HepG2 (cell line): ENCODE data around the gene LCE1B. TPM values are rescaled to one million over a fixed set of nuclear protein-coding genes. Genes with fewer than 3 reads are reported as not detected.

ENCODE experiments used
- ATAC-seq: fragments of 200-7000 bp; cut with Tn5 transposase; 3 replicates; pipeline ENCODE4 v1.9.1; 2020; ENCODE audit warnings: mild to moderate bottlenecking, moderate library complexity
- BruUV-seq: library from RNA; stranded (reverse); fragments of 400-500 nt; replicated peaks from 2 replicates; lab custom pipeline; 2021; lab: Mats Ljungman, UMichigan
- CTCF ChIA-PET: fragments of 300-600 bp; formaldehyde crosslinking; extraction: SDS; loops from one replicate; lab custom pipeline; 2021; ENCODE audit warnings: low total read pairs, inconsistent platforms, low intra/inter-chr PET ratio; lab: Yijun Ruan, JAX
- POLR2A ChIA-PET: fragments of 350-600 bp; sonication (Branson Sonifier 250); formaldehyde crosslinking; loops from one replicate; lab custom pipeline; 2020; ENCODE audit warnings: antibody characterized with exemption, inconsistent platforms; lab: Yijun Ruan, JAX
- DNase-seq: peaks from one replicate; pipeline ENCODE4 v3.0.0-alpha.2; 2015; ENCODE audit warnings: low spot score
- FAIRE-seq: peaks from 3 replicates; lab custom pipeline; 2011; peaks lifted over from hg19 to GRCh38; lab: Jason Lieb, UNC
- H2AFZ ChIP-seq: one replicate; pipeline ENCODE4 v1.6.1; 2011; ENCODE audit warnings: low read length, inconsistent platforms
- H3K27ac ChIP-seq: fragments of 300-600 bp; 3 replicates; pipeline ENCODE4 v1.8.0; 2011; ENCODE audit warnings: mixed run types, mild to moderate bottlenecking, mixed read lengths, low read length, inconsistent platforms; ENCODE audit not compliant: insufficient read depth; ENCODE audit errors: extremely low read length
- H3K27me3 ChIP-seq, 2 experiments: fragments of 200-600 bp in 1 of 2; 2 replicates in 1 of 2; 3 replicates in 1 of 2; pipeline versions ENCODE4 v1.6.0 to v1.8.0; 2011; ENCODE audit warnings: low read length in 2 of 2, mild to moderate bottlenecking in 2 of 2, moderate library complexity in 2 of 2, inconsistent platforms in 1 of 2; ENCODE audit not compliant: insufficient read depth in 2 of 2, control insufficient read depth in 1 of 2
- H3K36me3 ChIP-seq, 2 experiments: fragments of 200-600 bp in 1 of 2; replicated peaks in 1 of 2; 2 replicates in 1 of 2; 3 replicates in 1 of 2; pipeline versions ENCODE4 v1.5.1 to v1.8.0; 2011; ENCODE audit warnings: low read length in 2 of 2, inconsistent platforms in 1 of 2; ENCODE audit not compliant: insufficient read depth in 2 of 2, control insufficient read depth in 1 of 2
- H3K4me1 ChIP-seq: 2 replicates; pipeline ENCODE4 v1.5.1; 2012; ENCODE audit warnings: low read length, inconsistent platforms; ENCODE audit not compliant: insufficient read depth
- H3K4me2 ChIP-seq: 2 replicates; pipeline ENCODE4 v1.6.0; 2011; ENCODE audit warnings: low read depth, low read length, inconsistent platforms
- H3K4me3 ChIP-seq, 3 experiments: fragments of 200-600 bp in 1 of 3; sonication (generic), shearing (Covaris generic) in 1 of 3; replicated peaks in 1 of 3; 2 replicates each; pipeline ENCODE4 v1.5.1; 2011 to 2016; ENCODE audit warnings: low read length in 3 of 3, inconsistent platforms in 2 of 3, low read depth in 2 of 3, mild to moderate bottlenecking in 2 of 3, control low read depth in 1 of 3, mixed read lengths in 1 of 3; ENCODE audit not compliant: insufficient read depth in 1 of 3
- H3K79me2 ChIP-seq: one replicate; pipeline ENCODE4 v1.6.1; 2011; ENCODE audit warnings: low read length, inconsistent platforms; ENCODE audit not compliant: insufficient read depth
- H3K9ac ChIP-seq: 2 replicates; pipeline ENCODE4 v1.6.0; 2011; ENCODE audit warnings: mild to moderate bottlenecking, low read depth, low read length, inconsistent platforms; ENCODE audit not compliant: insufficient read depth
- H3K9me3 ChIP-seq: 2 replicates; pipeline ENCODE4 v1.5.1; 2012; ENCODE audit warnings: mild to moderate bottlenecking, low read length
- H4K20me1 ChIP-seq: 2 replicates; pipeline ENCODE4 v1.6.0; 2011; ENCODE audit warnings: inconsistent platforms, mild to moderate bottlenecking, low read length, moderate library complexity; ENCODE audit not compliant: insufficient read depth
- MAF1 ChIP-seq: sonication (generic); formaldehyde crosslinking; IDR thresholded peaks from 2 replicates; pipeline ENCODE4 v1.5.0; 2020; ENCODE audit warnings: missing genetic modification reagents, borderline replicate concordance
- SIN3A ChIP-seq: IDR thresholded peaks from 2 replicates; pipeline ENCODE4 v1.6.1; 2011; ENCODE audit warnings: low read depth, mild to moderate bottlenecking, control low read depth, low read length, borderline replicate concordance
- ZNF546 ChIP-seq: sonication (generic); formaldehyde crosslinking; conservative IDR thresholded peaks from 2 replicates; pipeline ENCODE4 v1.8.1; 2023; ENCODE audit warnings: mild to moderate bottlenecking, missing genetic modification reagents
- WGBS: methylation state at CpG from one replicate; pipeline ENCODE4 v1.1.6; 2017; ENCODE audit warnings: low lambda C conversion rate; 5-methylcytosine and 5-hydroxymethylcytosine counted together
- in situ Hi-C: cut with HindIII; loops from 2 replicates; pipeline ENCODE4 v1.10.0; 2017; ENCODE audit warnings: low pct_unique_long_range_greater_than_20kb; ENCODE audit not compliant: extremely low pct_ligation_motif_present
- intact Hi-C: fragments of 100-400 bp; cut with micrococcal nuclease; formaldehyde crosslinking; loops from one replicate; pipeline ENCODE4 v1.10.0; 2022; ENCODE audit not compliant: unreplicated experiment
- polyA plus RNA-seq, 8 experiments: library from polyadenylated mRNA; depleted of rRNA in 3 of 8; stranded (reverse) in 7 of 8; unstranded in 1 of 8; fragments of >200 nt; fragmentation: Illumina TruSeq in 4 of 8; extraction: Trizol in 4 of 8; gene quantifications; 2 replicates each; pipeline versions ENCODE4 v1.2.1 to v1.2.3, GENCODE V29; 2011 to 2016; ENCODE audit warnings: low read depth in 4 of 8, missing spikeins in 1 of 8, mixed read lengths in 1 of 8; ENCODE audit not compliant: insufficient read depth in 1 of 8
- total RNA-seq, 5 experiments: library from RNA; depleted of rRNA; stranded (reverse); fragments of >200 nt; fragmentation: Illumina TruSeq; extraction: Trizol; gene quantifications; 2 replicates each; pipeline ENCODE4 v1.2.3, GENCODE V29; 2016; ENCODE audit warnings: low read depth in 1 of 5
- TF ChIP-seq, protein P1 (sequence below): sonication (generic); formaldehyde crosslinking; IDR thresholded peaks from 2 replicates; pipeline ENCODE4 v1.5.0; 2020; ENCODE audit warnings: mild to moderate bottlenecking, missing genetic modification reagents, borderline replicate concordance
- TF ChIP-seq, protein P2 (sequence below): IDR thresholded peaks from 2 replicates; pipeline ENCODE4 v1.6.1; 2016; ENCODE audit warnings: missing genetic modification reagents, missing compliant biosample characterization

The LCE1B gene
- total and polyA plus RNA-seq, 2 of the 13 experiments (the other 11 are each of a cell fraction or from before 2014, with no cell fraction given) = not detected

DNA sequence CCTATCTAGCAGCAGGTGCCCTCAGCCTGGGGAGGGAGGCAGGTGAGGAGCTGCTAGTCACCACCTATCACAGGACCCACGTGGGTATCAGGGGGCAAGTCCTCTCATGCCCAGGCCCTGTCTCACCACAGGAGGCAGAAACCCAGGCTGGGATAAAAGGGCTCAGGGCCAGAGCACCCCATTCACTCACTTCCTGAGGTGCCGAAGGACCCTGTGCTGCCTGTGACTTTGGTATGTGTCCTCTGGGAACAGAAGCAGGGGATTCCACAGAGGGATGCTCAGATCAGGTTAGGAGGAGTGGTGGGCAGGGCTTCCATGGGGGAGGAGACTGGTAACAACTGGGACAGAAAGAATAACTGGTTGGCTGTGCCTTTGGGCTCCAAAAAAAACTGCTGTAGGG lies 25.7 kb upstream of the LCE1B start, which contains the start of gene LCE1E:
Gene LCE1E, plus strand, starts transcription at position 181 of the 400 bp plus-strand sequence. CDS start 1,043 bp downstream, outside the sequence.
- no TSS peak for BruUV-seq
- TF ChIP-seq, protein P1, sequence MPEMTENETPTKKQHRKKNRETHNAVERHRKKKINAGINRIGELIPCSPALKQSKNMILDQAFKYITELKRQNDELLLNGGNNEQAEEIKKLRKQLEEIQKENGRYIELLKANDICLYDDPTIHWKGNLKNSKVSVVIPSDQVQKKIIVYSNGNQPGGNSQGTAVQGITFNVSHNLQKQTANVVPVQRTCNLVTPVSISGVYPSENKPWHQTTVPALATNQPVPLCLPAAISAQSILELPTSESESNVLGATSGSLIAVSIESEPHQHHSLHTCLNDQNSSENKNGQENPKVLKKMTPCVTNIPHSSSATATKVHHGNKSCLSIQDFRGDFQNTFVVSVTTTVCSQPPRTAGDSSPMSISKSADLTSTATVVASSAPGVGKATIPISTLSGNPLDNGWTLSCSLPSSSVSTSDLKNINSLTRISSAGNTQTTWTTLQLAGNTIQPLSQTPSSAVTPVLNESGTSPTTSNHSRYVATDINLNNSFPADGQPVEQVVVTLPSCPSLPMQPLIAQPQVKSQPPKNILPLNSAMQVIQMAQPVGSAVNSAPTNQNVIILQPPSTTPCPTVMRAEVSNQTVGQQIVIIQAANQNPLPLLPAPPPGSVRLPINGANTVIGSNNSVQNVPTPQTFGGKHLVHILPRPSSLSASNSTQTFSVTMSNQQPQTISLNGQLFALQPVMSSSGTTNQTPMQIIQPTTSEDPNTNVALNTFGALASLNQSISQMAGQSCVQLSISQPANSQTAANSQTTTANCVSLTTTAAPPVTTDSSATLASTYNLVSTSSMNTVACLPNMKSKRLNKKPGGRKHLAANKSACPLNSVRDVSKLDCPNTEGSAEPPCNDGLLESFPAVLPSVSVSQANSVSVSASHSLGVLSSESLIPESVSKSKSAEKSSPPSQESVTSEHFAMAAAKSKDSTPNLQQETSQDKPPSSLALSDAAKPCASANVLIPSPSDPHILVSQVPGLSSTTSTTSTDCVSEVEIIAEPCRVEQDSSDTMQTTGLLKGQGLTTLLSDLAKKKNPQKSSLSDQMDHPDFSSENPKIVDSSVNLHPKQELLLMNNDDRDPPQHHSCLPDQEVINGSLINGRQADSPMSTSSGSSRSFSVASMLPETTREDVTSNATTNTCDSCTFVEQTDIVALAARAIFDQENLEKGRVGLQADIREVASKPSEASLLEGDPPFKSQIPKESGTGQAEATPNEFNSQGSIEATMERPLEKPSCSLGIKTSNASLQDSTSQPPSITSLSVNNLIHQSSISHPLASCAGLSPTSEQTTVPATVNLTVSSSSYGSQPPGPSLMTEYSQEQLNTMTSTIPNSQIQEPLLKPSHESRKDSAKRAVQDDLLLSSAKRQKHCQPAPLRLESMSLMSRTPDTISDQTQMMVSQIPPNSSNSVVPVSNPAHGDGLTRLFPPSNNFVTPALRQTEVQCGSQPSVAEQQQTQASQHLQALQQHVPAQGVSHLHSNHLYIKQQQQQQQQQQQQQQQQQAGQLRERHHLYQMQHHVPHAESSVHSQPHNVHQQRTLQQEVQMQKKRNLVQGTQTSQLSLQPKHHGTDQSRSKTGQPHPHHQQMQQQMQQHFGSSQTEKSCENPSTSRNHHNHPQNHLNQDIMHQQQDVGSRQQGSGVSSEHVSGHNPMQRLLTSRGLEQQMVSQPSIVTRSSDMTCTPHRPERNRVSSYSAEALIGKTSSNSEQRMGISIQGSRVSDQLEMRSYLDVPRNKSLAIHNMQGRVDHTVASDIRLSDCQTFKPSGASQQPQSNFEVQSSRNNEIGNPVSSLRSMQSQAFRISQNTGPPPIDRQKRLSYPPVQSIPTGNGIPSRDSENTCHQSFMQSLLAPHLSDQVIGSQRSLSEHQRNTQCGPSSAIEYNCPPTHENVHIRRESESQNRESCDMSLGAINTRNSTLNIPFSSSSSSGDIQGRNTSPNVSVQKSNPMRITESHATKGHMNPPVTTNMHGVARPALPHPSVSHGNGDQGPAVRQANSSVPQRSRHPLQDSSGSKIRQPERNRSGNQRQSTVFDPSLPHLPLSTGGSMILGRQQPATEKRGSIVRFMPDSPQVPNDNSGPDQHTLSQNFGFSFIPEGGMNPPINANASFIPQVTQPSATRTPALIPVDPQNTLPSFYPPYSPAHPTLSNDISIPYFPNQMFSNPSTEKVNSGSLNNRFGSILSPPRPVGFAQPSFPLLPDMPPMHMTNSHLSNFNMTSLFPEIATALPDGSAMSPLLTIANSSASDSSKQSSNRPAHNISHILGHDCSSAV = no peak
- no peak for TF ChIP-seq SIN3A
- TF ChIP-seq ZNF546 = no peak
- TF ChIP-seq, protein P2, sequence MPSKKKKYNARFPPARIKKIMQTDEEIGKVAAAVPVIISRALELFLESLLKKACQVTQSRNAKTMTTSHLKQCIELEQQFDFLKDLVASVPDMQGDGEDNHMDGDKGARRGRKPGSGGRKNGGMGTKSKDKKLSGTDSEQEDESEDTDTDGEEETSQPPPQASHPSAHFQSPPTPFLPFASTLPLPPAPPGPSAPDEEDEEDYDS = no peak
- TF ChIP-seq MAF1 (CRISPR knock-in tag) = no peak
- 0% methylated on average over 1 of the region's 2 CpGs for WGBS

More for the DNA sequence above, 25.7 kb upstream of the LCE1B start, which contains the start of gene LCE1E:
- Histone ChIP-seq H3K27me3 (no peaks in the 10 kb centered on the region), H3K4me2 (no peak within 1 kb of the TSS), H3K4me3 (no peak within 1 kb of the TSS), H3K9ac (no peak within 1 kb of the TSS), H2AFZ (no peak within 1 kb of the TSS), H4K20me1 (no peaks in the 10 kb centered on the region), H3K27ac (no peak within 1 kb of the TSS), H3K9me3 (no peaks in the 10 kb centered on the region), H3K36me3 (no peaks in the 10 kb centered on the region), H3K79me2 (no peaks in the 10 kb centered on the region), H3K4me1 (no peaks in the 10 kb centered on the region)
- ChIA-PET CTCF (no interaction called here), POLR2A (no interaction called here)
- ATAC-seq (no peak), DNase-seq (no peak), FAIRE-seq (no peak)
- in situ Hi-C loops = no loop called here
- intact Hi-C loops = no loop called here
